Inflammatory macrophage (primary cell): ENCODE measurements around the gene CRYBA2.
A peak's percentile ranks its signal among the peaks of the same experiment; 100 is the strongest.

Experiments
- DNase-seq, 2 donors: peaks; one replicate each; pipeline ENCODE4 v3.0.0-alpha.2; 2020 to 2022

Gene CRYBA2

DNA sequence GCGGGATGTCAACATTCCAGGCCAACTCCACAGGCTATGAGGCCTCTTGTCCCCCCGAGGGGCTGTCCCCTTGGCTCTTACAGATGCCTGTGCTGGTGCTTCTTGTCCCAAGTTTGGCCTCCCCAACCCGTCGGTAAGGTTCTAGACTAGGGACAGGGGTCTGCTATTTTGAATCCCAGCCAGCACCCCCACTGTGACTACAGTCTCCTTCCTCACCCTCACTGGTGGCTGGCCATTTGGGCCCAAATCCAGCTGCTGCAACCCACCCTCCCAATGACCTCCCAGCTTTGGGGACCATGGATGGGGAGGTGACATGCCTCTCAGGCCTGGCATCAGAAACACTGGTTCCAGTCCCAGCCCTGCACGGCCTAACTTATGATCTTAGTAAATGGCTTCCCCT lies 29.4 kb upstream of the CRYBA2 start:
- DNase-seq: no peak

DNA sequence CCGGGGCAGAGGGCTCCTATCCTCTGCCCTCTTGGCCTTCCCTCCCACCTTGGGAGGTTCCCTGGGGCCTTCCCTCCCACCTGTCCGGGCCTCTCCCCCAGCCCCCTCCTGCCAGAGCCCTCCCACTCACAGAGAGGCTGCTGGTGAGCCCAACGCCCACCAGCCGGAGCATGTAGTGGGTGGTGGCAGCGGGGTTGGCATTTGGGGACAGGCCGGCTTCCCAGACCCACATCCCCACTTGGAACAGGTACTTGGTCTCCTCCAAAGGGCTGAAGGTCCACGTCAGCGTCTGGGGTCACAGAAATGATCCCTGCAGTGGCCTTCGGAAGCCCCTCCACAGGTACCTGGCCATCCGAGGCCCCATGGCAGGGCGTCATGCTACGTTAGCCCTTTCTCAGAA lies 28.8 kb upstream of the CRYBA2 start:
- DNase-seq: no peak

DNA sequence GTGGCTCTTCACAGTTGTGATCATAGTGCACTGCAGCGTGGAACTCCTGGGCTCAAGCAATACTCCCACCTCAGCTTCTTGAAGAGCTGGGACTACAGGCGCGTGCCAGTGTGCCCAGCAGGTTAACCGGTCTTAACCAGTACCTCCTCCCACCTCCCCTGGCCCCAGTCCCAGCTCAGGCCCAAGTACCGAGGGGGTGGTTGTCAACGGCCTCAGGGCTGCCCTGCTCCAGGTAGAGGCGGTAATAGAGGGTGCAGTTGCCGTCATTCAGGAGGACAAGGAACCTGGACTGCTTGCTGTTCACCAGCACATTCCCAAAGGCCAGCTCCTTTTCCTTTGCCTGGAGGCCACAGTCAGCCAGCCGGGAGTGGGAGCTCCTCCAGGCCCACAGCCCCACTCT lies 28.4 kb upstream of the CRYBA2 start:
- no peak for DNase-seq

DNA sequence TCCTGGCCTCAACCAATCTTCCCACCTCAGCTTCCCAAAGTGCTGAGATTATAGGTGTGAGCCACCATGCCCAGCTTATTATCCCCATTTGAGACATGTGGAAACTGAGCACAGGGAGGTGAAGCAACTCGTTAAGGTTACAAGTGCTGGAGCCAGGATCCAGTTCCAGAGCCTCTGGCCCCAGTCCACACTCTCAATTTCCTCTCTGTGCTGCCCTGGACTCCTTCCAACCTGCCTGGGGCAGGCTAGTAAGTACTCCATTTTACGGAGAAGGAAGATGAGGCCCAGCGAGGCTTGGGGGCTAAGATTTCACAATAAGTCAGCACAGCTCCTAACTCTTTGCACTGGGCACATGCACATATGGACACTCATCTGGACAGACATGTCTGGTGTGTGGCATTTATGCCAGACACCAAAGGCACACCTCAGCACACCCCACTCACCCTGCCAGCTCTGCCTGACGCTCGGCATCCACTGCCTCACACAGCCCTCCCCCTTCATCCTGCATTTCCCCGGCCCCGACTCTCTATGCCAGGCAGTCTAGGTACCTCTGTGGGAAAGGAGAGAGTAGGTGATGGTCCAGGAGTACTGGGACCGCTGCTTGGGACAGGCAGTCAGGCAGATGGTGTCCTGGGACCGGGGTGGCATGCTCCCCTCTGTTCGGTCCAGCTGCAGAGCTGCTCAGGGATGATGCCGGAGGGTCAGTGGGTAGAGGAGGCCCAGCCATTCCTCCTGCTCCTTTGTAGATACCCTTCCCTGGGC lies 27.6 kb upstream of the CRYBA2 start:
- DNase-seq: no peak

DNA sequence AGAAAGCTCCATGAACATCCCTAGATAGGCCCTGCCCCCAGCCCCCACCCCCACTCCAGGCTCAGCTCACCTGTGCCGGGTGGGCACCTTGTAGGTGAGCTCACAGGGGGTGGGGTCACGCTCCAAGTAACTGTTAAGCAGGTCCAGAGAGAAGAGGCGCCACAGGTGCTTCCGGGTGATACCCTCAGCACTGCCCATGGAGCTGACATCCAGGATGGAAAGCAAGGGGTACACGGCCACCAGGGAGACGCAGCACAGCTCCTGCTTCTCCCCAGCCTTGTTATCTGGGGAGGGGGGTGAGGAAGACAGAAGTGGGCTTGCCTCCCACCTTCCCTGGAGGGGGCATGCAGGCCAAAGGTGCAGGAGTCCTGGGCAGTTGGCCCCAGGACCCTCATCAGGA lies 26.2 kb upstream of the CRYBA2 start:
- DNase-seq: no peak

DNA sequence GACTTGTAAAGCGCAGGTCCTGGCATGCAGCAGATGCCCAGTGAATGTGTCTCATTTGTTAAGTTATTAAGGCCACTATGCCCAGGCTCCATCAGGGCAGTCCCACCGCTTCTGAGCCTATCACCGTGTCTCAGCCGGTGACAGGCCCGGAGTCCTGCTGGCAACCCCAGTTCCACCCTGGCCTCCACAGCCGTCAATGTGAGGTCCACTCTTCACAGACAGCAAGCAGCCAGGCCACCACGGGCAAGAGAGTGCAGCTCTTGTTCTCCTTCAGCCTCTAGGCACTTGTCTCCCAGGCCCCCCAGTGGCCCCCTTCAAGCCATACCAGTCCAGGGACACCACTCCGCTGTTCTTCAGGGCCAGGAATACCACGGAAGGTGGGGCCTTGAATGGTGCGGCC lies 25.5 kb upstream of the CRYBA2 start:
- no peak for DNase-seq

DNA sequence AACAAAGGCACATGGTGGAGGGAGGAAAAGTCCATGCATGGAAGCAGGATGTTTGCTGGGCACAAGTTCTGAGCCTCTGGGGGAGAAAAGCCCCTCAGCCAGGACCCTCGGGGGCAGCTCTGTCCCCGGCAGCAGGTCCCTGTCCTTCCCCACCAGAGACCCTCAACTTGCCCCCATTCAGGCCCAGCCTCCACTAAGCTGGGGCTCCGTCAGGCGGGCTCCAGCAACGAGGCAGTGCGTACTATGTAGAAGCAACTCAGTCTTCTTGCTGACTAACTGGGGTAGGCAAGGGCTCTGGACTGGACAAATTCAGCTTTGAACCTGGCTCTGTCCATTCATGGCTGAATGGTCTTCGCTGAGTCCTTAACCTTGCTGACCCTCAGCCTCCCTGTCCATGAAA lies 25.1 kb upstream of the CRYBA2 start:
- DNase-seq: no peak

DNA sequence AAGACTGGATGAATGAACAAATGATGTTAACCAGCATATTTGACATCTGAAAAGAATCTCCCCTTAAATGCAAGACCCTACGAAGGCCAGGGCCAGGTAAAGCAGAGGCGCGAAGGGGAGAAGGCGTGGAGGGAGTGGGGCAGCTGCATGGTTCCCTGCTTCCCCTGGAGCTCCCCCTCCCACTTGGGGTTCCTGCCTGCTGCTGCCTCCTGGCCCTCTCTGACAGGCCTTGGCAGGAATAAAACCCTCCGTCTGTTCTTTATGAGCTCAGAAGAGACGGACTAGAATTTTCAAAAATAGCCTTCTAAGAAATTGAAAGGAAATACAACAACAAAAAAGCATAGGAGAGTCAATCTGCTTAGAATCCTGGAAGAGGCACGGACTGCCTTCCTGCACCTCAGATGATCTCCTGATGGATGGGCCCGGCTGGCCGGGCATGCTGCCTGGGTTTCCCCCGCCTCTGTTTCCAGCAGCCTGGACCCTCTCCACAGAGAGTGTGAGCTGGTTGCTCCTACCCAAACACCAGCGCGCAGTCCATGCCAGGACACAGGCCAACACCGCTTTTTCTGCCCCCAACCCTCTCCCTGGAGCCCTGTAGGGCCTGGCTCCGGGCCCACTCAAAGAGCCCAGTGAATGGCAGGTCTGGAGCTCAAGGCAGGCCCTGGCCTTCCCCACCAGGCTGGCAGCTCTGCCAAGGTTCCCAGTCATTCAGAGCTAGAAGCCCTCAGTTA lies 24.1 kb upstream of the CRYBA2 start:
- no peak for DNase-seq

DNA sequence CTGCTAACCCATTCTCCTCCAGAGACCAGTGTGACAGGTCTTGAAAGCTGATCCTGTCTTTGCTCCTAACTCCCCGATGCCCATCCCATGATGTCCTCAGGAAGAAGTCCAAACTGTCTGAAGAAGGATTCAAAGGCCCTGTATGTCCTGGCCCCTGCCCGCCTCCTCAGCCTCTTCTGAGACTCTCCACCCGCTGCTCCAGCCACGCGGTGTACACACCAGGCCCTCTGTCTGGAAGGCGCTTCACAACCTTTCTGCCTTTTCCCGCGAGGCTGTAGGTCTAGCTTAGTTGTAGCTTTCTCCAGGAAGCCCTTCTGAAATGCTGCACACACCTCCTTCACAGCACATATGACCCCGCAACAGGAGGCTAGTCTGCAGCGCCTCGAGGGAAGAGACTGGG lies 23.5 kb upstream of the CRYBA2 start:
- DNase-seq: no peak

DNA sequence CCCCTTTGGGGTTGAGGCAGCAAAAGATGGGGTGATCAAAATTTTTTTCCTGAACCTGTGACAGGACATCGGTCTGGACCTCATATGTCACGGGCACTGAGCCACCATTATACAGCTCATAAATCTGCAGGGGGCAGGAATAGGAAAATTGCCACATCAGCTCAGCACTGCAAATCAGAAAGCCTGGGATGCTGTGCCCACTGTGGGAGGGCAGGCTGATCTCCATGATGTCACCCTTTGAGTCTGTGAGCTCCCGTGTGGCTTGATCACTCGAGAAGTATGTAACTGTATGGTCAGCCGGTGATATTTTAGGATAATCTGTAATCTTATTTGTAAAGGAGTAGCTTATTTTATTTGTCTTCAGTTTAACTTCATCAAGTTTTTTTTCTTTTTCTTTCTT lies 17.7 kb upstream of the CRYBA2 start:
- DNase-seq: no peak

DNA sequence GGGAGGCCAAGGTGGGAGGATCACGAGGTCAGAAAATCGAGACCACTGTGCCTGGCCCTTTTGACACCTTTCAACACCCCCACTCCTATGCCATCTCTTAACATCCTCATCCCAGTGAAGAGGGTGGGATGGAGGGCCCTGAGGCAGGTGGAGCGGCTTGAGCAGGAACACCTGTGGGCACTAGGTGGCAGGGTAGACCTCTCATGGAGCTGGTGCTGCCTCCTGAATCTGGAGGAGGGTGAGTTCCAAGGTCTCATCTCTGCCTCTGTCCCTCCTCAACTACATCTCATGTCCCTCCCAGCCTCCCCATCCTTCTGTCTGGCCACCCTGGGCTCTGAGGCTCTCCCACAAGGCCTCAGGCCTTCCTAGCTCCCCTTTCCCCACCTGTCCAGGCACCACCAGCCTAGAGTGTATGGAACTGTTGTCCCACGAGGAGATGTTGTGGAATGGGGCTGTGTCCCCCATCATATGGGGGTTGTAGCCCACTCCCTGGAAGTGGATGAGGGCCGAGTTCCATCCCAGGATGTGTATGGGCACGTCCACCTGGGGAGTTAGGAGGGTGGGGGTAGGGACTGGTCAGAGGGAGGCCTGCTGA lies 17.0 kb upstream of the CRYBA2 start:
- no peak for DNase-seq

DNA sequence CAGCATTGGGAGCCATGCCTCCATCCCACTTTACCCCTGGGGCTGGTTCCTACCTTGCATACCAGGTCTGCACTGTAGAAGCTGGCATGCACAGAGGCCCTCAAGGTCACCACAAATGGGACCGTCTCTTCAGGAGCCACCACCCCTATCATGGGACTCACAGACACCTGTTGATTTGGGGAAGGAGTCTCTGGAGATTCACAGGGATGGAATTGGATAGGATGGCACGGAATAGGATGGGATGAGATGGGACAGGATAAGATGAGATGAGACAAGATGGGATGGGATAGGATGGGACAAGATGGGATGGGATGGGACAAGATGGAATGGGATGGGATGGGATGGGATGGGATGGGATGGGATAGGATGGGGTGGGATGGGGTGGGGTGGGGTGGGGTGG lies 16.1 kb upstream of the CRYBA2 start:
- DNase-seq: no peak

DNA sequence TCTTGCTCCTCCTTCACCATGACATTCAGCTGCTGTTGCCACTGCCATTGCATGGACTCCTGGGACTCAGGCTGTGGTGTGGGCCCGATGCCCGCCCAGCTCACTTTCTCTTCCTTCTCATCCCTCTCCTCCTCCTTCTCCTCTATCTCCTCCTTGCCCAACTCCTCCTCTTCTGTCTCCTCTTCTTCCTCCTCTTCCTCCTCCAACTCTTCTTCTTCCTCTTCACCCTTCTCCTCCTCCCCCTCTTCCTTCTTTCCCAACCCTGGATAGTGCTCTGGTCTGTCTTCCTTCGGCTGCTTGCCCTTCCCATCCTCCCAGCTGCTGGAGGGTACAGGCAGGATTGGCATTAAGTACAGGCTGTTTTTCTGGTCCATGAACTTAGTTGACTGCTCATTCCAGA lies 10.8 kb upstream of the CRYBA2 start:
- DNase-seq: no peak

DNA sequence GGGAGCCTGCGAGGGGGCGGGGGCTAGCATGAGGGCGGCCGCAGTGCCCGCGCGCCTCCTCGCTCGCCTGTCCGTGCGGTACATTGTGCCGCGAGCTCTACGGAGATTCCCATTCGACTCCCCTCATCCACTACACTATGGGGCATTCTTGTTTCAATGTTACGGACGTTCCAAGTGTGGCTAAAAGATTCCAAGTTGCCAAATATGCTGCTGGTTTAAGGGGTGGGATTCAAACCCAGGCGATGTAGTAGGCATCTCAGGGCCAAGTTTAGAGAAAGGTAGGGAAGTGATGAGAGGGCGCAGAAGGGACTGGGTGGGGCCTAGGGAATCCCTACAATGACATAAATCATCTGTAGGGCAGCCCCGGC lies 10.0 kb upstream of the CRYBA2 start:
- no peak for DNase-seq

DNA sequence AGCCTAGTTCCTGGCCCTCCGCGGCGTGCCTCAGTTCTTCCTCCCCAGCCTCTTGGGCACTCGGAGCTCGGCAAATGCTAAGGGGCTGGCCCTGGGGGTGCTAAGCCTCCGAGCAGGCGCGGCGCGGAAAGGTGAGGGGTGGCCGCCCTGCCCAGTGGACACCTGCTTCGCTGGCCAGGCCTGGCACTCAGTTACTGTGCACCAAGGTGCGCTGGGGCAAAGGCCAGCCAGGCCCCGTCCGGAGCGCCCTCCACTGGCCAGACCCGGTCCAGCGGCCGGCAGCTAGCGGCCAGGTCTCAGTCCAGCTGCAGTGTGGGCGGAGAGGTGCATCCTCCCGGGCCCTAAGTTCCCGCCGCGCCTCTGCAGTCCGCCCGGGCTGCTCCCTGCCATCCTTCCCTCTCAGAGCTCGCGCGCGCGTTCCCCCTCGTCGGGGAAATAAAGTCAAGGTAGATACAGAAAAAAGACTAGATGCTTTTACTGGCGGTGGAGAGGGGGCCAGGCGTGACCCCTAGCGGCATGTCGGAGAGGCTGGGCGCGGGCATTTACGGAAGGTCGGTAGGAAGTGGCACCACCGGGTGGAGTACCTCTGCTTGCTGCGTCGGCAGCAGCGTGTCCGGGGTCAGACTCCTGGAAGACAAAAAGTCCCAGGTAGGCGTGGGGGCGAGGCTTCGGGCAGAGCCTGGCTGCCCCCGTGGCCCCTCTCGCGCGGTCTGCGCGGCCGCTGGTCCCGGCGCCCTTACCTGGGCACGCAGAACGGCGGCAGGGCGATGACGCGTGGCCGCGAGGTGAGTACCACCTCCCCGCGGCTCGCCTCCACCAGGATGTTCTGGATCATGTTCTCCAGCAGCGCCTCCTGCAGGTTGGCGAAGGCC lies 9.4 kb upstream of the CRYBA2 start:
- DNase-seq: peak in 1 of 2 donors; percentile 11

DNA sequence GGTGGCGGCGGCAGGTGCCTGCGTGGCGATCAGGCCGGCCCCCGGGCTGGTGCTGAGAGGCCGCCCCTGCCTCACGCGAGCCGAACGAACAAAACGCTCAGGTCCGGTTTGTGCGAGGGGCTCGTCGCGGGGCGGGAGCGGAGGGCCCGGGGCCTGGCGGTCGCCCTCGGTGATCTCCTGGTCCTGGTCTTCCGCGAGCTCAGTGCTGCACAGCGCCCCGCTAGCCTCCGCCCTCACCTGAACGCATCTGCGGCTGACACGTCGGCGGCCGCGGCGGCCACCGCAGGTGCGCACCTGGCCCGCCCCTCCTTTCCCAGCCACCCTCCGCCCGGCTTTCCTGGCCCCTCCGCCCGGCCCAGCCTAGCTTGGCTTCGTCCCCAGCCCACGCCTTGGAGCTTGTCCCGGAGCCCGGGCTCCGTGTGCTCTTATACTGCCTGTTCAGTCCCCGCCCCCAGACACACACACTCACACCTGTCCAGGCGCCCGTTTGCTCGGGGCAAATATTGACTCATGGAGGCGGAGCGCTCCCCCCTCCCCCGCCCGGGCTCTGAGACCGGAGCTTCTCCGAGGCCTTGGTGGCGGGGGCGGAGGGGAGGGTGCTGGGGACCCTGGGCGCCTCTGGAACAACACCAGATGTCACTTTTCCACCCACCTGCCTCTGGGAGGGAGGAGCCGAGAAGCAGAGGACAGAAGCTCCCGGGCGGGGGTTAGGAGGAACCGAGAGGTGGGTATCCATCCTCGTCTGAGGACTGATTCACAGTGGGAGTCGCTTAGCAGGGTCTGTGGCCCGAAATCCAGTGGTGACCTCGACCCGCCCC lies 8.6 kb upstream of the CRYBA2 start:
- no peak for DNase-seq

DNA sequence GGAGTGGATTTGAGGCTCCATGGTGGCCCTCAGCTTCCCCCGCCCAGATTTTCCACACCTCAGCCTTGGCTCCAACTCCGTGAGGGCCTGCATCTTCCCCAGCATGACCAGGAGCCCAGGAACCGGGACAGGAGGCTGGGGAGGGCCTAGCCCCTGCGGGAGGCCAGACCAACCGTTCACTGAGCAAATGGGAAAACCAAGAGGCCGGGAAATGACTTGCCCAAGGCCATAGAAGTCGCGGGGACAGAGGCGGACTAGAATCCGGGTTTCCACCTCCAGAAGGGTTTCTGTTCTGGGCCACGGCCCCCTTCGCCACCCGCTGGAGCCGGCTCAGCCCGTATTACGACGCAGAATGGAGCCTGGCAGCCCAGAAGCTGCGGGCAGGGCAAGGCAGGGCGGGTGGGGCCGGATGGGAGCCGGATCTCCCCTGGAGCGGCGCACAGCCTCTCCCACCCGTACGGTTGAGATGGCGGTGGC lies 7.9 kb upstream of the CRYBA2 start:
- DNase-seq: no peak

DNA sequence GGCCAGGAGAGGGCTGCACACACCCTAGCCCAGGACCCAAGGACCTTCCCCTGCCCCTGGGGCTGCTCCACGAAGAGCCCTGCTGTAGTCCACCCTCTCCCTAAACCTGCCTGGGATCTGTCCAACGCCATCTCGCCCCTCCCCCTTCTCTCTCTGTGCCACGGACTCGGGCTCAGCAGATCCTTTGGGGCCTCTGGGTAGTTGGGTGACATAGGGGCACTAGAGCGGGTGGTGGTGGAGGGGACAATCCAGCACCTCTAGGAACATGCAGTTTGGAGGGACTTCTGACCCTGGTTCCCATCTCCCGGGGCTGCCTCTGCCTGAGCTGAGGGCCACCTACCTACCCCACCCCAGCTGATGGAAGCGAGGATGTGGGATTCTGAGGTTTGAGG lies 7.3 kb upstream of the CRYBA2 start:
- no peak for DNase-seq

DNA sequence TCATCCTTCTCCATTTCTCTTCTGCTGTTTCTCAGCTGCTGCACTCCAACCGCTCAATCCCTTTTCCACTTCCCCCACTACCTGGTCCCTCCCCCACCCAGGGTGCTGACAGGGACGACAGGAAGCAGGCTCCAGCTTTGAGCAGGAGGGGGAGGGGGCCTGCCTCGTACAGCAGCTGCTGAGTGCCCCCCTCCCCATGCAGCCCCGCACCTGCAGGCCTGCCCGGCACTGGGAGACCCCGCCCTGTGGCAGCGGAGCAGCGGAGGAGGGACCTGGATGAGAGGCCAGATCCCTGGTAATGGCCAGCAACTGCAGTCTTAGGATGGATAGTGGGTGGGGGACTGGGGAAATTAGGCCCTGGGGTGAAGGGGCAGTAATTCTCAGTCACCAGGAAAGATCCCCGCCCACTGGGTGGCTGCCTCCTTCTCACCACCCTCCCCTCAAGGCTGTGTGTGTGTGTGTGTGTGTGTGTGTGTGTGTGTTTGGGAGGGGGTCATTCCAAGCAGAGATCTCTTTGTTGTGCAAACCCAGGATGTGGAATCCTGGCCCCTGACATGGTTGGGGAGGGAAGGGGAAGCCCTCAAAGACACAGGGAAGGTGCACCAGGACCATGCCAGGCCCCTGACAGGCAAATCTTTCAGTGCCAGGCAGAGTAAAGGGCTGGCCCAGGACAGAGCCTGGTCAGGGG lies 6.8 kb upstream of the CRYBA2 start:
- no peak for DNase-seq

DNA sequence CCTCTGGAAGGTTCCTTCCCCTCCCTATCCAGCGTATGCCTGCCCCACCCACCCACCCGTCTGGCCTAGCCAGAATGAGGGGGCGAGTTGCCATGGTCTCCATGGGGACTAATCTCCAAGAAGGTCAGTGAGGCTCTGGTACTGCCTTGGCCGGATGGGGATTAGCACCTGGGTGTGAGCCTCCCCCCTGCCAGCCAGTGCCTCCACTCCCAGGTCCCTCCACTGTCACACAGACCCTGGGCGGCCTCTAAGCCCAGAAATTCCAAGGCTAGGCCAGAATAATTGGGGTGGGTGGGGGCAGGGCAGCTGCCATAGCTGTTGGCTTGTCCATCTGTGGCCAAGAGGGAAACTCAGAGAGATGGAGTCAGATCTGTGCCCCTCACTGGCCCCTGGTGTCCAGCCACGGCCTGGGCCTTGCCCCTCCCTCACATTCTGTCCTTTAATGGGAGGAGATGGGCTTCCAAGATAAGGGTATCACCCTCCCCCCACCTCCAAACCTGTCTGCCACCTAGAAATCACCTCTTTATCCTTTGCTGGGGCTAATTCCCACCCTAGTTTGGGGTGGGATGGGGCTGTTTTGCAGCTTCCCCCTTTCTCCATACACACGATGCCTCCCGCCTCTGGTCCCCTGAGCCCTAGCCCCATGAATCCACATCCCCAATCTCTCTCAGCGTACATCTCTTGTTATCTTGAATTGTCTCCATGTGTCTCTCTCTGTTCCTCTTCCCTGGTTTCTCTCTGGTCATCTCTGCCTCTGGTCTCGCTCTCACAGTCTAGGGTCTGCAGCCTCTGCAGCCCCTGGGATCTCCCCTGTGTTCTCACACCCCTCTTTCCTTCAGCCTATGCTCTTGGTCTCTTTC lies 6.0 kb upstream of the CRYBA2 start:
- no peak for DNase-seq
